Astrocyte (in vitro differentiated cells and primary cell): ENCODE measurements around the gene PHLDA1. TPM values are rescaled to one million over a fixed set of nuclear protein-coding genes. Genes with fewer than 3 reads are reported as not detected.
A peak's percentile ranks its signal among the peaks of the same experiment; 100 is the strongest.
"Not testable (repeated sequence)": the region's sequence is repeated elsewhere in the genome, so short reads cannot be mapped to it uniquely, and the experiment has no call there.

Experiments
- DNase-seq: peaks from one replicate; pipeline ENCODE4 v3.0.0-alpha.2; 2010; ENCODE audit warnings: low read depth
- FAIRE-seq: peaks from 2 replicates; lab custom pipeline; 2011; peaks lifted over from hg19 to GRCh38; lab: Jason Lieb, UNC
- H2AFZ ChIP-seq: 2 replicates; pipeline ENCODE4 v1.6.0; 2012; ENCODE audit warnings: low read depth, low read length, inconsistent platforms
- H3K27ac ChIP-seq: 2 replicates; pipeline ENCODE4 v1.5.1; 2011; ENCODE audit warnings: low read depth, low read length, inconsistent platforms
- H3K27me3 ChIP-seq: 2 replicates; pipeline ENCODE4 v1.6.0; 2011; ENCODE audit warnings: low read length, inconsistent platforms; ENCODE audit not compliant: insufficient read depth
- H3K36me3 ChIP-seq: 2 replicates; pipeline ENCODE4 v1.5.1; 2011; ENCODE audit warnings: low read length, inconsistent platforms; ENCODE audit not compliant: insufficient read depth
- H3K4me1 ChIP-seq: 2 replicates; pipeline ENCODE4 v1.5.1; 2011; ENCODE audit warnings: low read length, inconsistent platforms; ENCODE audit not compliant: insufficient read depth
- H3K4me2 ChIP-seq: 2 replicates; pipeline ENCODE4 v1.6.0; 2012; ENCODE audit warnings: low read length, inconsistent platforms
- H3K4me3 ChIP-seq: 2 replicates; pipeline ENCODE4 v1.5.1; 2011; ENCODE audit warnings: low read depth, mild to moderate bottlenecking, low read length, inconsistent platforms; ENCODE audit not compliant: insufficient read depth
- H3K79me2 ChIP-seq: 2 replicates; pipeline ENCODE4 v1.6.0; 2012; ENCODE audit warnings: mild to moderate bottlenecking, low read length, inconsistent platforms; ENCODE audit not compliant: insufficient read depth
- H3K9ac ChIP-seq: 2 replicates; pipeline ENCODE4 v1.6.0; 2012; ENCODE audit warnings: mild to moderate bottlenecking, low read length, inconsistent platforms
- H3K9me3 ChIP-seq: 2 replicates; pipeline ENCODE4 v1.5.1; 2012; ENCODE audit warnings: low read depth, mild to moderate bottlenecking, low read length, inconsistent platforms; ENCODE audit not compliant: insufficient read depth
- H4K20me1 ChIP-seq: 2 replicates; pipeline ENCODE4 v1.6.0; 2012; ENCODE audit warnings: low read length, inconsistent platforms; ENCODE audit not compliant: insufficient read depth
- H3K27ac Mint-ChIP-seq: one replicate; pipeline ENCODE4 v1.8.0; 2021; ENCODE audit warnings: mild to moderate bottlenecking, mixed read lengths; ENCODE audit not compliant: unreplicated experiment
- H3K27me3 Mint-ChIP-seq: one replicate; pipeline ENCODE4 v1.8.0; 2021; ENCODE audit warnings: low read depth, mixed read lengths; ENCODE audit not compliant: unreplicated experiment
- H3K36me3 Mint-ChIP-seq: one replicate; pipeline ENCODE4 v1.8.0; 2021; ENCODE audit warnings: low read depth, mixed read lengths; ENCODE audit not compliant: unreplicated experiment
- H3K4me1 Mint-ChIP-seq: one replicate; pipeline ENCODE4 v1.8.0; 2021; ENCODE audit warnings: low read depth, mixed read lengths; ENCODE audit not compliant: unreplicated experiment
- H3K4me3 Mint-ChIP-seq: one replicate; pipeline ENCODE4 v1.8.0; 2021; ENCODE audit warnings: mild to moderate bottlenecking, moderate library complexity, mixed read lengths; ENCODE audit not compliant: unreplicated experiment
- H3K9me3 Mint-ChIP-seq: one replicate; pipeline ENCODE4 v1.8.0; 2021; ENCODE audit warnings: mild to moderate bottlenecking, mixed read lengths; ENCODE audit not compliant: unreplicated experiment
- CTCF ChIP-seq: IDR thresholded peaks from 2 replicates; pipeline ENCODE4 v1.5.1; 2011; ENCODE audit warnings: low read depth, mild to moderate bottlenecking, inconsistent platforms, low read length, moderate library complexity; ENCODE audit not compliant: insufficient read depth
- EZH2 ChIP-seq: IDR thresholded peaks from 2 replicates; pipeline ENCODE4 v1.6.1; 2012; ENCODE audit warnings: mild to moderate bottlenecking, low read length, inconsistent platforms; ENCODE audit not compliant: insufficient read depth
- total RNA-seq: library from RNA; stranded (reverse); gene quantifications from 2 replicates; pipeline ENCODE4 v1.2.1, GENCODE V29; 2021

The PHLDA1 gene
- total RNA-seq, 1 donor from 2014 or later = 43.9 TPM

DNA sequence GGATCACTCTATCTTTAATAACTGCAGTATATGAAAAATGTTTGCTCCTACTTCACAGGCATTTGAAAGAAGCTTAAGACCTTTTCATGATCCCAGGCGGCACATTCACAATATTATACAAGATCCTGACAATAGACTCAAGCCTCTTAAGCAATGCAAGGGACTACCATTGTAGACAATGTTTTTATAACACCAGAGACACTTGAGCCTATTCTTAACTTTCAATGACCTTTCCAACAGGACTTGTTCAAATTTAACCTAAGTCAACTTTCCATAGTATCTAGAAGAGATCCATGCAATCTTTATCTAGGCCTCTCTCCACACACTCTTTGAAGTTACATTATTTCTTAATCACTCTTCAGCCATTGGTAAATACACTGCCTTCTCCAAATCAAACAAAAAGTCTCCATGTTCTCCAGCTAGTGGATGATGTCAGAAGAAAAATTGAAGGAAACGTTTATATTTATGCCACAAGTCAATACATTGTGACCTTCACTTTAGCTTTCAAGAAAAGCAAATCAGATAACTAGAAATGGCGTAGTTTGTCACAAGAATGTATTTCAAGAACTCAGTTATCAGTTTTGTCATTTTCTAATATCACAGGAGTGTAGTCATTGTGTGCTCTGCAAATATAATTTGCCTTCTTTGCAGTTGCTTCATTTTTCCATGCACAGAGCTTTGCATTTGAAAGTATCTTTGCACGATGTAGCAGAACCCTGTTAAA is 41.2 kb downstream of the PHLDA1 start:
- H4K20me1 ChIP-seq = no peaks in the 10 kb centered on the region
- no peak overlapping the region for H3K4me3 Mint-ChIP-seq
- H3K4me1 Mint-ChIP-seq = peaks cover 3% of the 10 kb centered on the region
- no peak overlapping the region for H3K27ac Mint-ChIP-seq
- FAIRE-seq (no peak), DNase-seq (no peak)
- H2AFZ ChIP-seq = no peak overlapping the region
- TF ChIP-seq EZH2 = no peak
- no peak for TF ChIP-seq CTCF
- no peaks in the 10 kb centered on the region for H3K27me3 Mint-ChIP-seq
- peaks cover 5% of the 10 kb centered on the region for H3K4me1 ChIP-seq
- H3K36me3 ChIP-seq = no peaks in the 10 kb centered on the region
- no peaks in the 10 kb centered on the region for H3K27me3 ChIP-seq
- no peak overlapping the region for H3K9ac ChIP-seq
- H3K36me3 Mint-ChIP-seq = peaks cover 5% of the 10 kb centered on the region
- H3K9me3 ChIP-seq = no peaks in the 10 kb centered on the region
- no peak overlapping the region for H3K4me3 ChIP-seq
- H3K27ac ChIP-seq = no peak overlapping the region
- no peaks in the 10 kb centered on the region for H3K79me2 ChIP-seq
- no peak overlapping the region for H3K4me2 ChIP-seq
- H3K9me3 Mint-ChIP-seq = peaks cover 11% of the 10 kb centered on the region

DNA sequence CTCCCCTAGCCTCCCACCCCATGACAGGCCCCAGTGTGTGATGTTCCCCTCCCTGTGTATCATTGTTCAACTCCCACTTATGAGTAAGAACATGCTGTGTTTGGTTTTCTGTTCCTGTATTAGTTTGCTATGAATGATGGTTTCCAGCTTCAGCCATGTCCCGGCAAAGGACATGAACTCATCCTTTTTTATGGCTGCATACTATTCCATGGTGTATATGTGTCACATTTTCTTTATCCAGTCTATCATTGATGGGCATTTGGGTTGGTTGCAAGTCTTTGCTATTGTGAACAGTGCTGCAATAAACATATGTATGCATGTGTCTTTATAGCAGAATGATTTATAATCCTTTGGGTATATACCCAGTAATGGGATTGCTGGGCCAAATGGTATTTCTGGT is 43.9 kb downstream of the PHLDA1 start:
- H3K4me1 ChIP-seq, H3K27ac Mint-ChIP-seq, H3K27ac ChIP-seq, H2AFZ ChIP-seq, H4K20me1 ChIP-seq, H3K36me3 Mint-ChIP-seq, H3K36me3 ChIP-seq, H3K4me2 ChIP-seq, H3K9me3 ChIP-seq, H3K4me3 ChIP-seq, H3K4me3 Mint-ChIP-seq, H3K4me1 Mint-ChIP-seq, DNase-seq, H3K27me3 ChIP-seq, H3K9ac ChIP-seq, H3K27me3 Mint-ChIP-seq, FAIRE-seq, H3K79me2 ChIP-seq: not testable (repeated sequence)
- peaks cover 11% of the 10 kb centered on the region for H3K9me3 Mint-ChIP-seq

DNA sequence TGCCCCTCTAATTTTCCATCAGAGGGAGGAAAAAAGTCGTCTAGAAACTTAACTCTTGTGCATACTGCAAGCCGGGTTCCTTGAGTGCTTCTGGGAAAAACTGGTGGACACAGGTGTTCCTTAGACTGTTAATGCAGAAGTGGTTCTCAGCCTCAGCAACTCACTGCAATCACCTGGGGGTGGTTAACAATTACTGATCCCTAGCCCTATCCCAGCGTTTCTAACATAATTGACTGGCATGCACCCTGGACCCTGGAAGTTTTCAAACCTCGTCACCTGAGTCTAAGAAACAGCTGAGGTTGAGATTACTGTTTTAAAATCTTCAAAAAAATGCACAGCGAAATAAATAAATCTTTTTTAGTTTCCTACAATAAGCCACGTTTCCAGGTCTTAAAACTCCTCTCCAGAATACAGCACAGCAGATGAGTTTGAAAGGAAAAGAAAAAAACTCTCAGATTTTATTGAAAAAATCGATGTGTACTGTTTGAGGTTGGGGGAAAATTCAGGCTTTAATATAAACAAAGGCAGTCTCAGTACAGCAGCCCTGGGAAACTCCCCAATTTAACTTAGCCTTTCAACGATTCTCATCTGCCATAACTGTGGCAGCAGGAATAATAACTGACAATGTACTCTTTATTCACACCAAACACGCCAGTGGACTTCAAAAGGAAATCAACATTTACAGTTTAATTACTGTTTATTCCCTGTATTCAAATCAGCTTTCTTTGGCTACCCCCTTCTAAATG is 45.4 kb downstream of the PHLDA1 start:
- no peaks in the 10 kb centered on the region for H3K27me3 ChIP-seq
- H3K36me3 ChIP-seq = no peaks in the 10 kb centered on the region
- H3K27me3 Mint-ChIP-seq = no peaks in the 10 kb centered on the region
- peaks cover 5% of the 10 kb centered on the region for H3K4me1 ChIP-seq
- H3K4me3 Mint-ChIP-seq = no peak overlapping the region
- H3K9me3 Mint-ChIP-seq = peaks cover 11% of the 10 kb centered on the region
- H3K4me2 ChIP-seq = peak overlapping the region; percentile 46
- peaks cover 5% of the 10 kb centered on the region for H3K36me3 Mint-ChIP-seq
- no peak overlapping the region for H3K27ac Mint-ChIP-seq
- H3K4me3 ChIP-seq = no peak overlapping the region
- TF ChIP-seq CTCF (no peak), EZH2 (no peak)
- H3K79me2 ChIP-seq = no peaks in the 10 kb centered on the region
- FAIRE-seq (no peak), DNase-seq (no peak)
- H3K4me1 Mint-ChIP-seq = peaks cover 6% of the 10 kb centered on the region
- H3K27ac ChIP-seq = peak overlapping the region; percentile 2
- H3K9ac ChIP-seq = peak overlapping the region; percentile 23
- H2AFZ ChIP-seq = peak overlapping the region; percentile 54
- H3K9me3 ChIP-seq = no peaks in the 10 kb centered on the region
- no peaks in the 10 kb centered on the region for H4K20me1 ChIP-seq
